HG03097 (cell line): ENCODE results near the gene STYXL1.
"Not testable (repeated sequence)": the region's sequence is repeated elsewhere in the genome, so short reads cannot be mapped to it uniquely, and the experiment has no call there.

Experiments
- ATAC-seq: cut with Tn5 transposase; IDR thresholded peaks from one replicate; pipeline ENCODE4 v1.9.1; 2021; ENCODE audit not compliant: unreplicated experiment, low FRiP score

STYXL1 gene

DNA sequence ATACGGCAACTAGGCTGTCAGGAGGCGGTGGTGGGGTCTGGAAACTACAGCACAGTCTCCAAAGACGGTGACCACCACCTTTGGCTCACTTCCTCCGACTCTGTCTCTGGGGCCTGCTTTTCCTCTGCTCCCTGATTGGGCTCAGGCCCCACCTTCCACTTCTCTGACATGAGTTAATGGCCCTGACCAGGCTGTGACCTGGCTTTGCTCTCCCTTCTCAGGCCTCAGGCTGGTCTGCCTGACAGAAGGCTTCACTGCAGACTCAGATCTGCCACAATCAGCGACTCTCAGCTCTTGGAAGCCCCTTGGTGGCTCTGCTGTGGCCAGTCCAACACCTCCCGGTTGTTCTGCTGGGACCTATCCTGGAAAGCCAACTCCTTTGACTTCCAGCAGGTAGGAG is 7.7 kb downstream of the STYXL1 start:
- no peak for ATAC-seq

DNA sequence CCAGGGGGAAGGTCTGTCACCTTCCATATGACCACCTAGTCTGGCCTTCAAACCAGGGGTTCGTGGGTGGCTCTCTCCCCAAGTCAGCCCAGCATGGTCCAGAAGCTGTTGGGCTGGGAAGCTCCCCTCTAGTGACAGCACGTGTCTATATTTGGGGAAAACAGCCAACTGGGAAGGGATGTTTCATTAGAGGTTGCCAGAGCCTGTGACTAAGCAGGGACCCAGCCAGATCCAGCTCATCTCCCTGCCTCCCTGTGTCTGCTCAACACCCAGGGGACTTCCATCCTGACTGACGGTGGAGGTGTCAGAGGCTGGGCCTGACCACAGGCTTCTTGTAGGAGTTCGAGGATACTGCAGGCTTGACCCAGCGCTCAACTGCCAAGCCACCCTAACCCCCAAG is 10.5 kb downstream of the STYXL1 start:
- no peak for ATAC-seq

DNA sequence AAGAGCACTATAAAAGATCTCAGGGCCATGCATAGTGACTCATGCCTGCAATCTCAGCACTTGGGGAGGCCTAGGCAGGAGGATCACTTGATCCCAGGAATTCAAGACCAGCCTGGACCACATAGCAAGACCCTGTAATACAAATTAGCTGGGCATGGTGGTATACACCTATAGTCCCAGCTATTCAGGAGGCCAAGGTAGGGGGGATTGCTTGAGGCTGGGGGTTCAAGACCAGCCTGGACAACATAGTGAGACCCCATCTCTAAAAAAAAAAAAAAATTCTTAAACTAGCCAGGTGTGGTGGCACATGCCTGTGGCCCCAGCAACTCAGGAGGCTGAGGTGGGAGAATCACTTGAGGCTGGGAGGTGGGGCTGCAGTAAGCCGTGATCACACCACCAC is 15.8 kb downstream of the STYXL1 start:
- no peak for ATAC-seq

DNA sequence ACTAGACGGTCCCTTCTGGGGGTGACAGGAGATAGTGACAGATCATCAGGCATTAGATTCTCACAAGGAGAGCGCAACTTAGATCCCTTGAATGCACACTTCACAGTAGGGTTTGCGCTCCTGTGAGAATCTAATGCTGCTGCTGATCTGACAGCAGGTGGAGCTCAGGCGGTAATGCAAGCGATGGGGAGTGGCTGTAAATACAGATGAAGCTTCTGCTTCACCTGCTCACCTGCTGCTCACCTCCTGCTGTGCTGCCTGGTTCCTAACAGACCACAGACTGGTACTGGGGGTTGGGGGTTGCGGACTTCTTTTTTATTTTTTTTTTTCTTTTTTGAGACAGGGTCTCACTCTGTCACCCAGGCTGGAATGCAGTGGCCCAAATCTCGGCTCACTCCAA is 18.1 kb downstream of the STYXL1 start:
- ATAC-seq: not testable (repeated sequence)

DNA sequence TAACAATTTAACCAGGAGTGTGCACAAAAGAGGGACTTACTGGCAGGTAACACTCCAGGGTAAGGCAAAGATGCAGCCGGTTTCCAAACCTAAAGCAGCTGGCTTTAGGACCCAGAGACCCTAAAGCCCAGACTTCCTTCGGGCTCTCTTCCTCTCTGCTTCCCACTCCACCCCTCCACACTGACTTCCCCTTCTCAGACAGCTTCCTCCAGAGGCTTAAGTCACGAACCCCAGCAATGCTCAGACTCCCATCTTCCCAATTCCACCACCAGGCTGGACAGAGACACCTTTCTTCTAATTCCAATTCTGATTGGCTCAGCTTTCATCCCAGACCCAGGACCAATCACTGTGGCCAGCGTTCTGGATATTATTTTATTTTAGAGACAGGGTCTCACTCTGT is 24.8 kb downstream of the STYXL1 start:
- ATAC-seq: no peak

DNA sequence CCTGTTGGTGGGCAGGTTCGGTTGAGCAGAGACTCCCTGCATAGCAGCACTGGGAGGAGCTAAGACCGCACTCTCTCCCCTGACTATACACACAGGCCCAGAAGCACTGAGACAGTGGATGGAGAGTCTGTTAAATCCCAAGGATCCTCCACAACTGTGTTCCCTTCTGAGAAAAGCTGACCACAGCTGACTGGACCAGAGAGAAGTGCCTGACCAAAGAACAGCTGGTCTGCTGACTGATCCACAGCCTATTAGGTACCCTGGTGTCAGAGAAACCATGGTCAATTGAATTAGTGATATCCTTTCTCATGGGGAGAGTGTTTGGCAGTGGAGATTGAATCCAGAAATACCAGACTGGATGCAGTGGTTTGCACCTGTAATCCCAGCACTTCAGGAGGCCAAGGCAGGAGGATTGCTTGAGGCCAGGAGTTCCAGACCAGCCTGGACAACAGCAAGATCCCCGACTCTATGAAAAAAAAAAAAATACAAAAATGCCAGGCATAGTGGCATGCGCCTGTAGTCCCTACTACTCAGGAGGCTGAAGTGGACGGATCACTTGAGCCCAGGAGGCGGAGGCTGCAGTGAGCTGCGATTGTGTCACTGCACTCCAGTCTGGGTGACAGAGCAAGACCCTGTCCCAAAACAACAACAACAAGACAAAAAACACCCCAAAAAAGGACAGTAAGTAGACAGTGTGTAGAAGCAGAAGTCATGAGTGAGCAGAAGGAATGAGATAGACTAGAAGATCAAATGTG is 25.6 kb downstream of the STYXL1 start:
- no peak for ATAC-seq

DNA sequence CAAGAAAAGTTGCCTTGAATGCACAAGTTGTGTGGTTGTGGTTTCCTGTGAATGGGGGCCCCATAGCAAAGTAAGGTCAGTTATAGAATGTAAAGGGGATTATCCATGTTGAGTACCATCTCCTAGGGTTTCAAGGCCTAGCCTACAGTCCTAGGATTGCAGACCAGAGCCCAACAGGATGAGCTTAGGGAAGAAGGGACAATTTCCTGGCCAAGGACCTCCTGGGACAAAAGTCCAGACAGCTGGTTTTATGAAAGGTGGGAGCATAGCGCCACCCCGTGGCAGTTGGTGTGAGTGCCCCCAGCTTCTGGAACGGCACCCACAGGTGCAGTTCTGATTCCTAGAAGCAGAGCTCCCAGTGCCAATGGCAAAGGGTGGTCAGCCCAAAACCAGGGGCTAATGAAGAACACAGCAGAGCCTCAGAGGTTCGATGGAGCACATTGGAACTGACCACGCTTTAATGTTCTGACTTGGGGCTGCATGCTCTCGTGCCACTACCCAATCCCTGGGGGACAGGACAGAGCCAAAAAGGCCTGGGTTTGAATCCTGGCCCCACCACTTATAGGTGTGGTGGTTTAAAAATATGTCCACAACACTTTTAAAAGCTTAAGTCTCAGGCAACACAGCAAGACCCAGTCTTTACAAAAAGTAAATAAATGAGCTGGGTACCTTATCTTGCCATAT is 27.6 kb downstream of the STYXL1 start:
- no peak for ATAC-seq

DNA sequence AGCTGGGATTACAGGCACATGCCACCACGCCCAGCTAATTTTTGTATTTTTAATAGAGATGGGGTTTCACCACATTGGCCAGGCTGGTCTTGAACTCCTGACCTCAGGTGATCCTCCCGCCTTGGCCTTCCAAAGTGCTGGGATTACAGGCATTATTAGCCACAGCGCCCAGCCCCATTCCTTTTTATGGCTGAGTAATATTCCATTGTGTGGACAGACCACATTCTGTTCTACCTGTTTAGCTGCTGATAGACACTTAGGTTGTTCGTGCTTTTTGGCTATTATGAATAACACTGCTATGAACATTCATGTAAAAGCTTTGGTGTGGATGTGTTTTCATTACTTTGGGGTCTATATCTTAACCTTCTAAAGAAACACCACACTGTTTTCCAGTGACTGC is 29.3 kb downstream of the STYXL1 start:
- ATAC-seq: not testable (repeated sequence)

DNA sequence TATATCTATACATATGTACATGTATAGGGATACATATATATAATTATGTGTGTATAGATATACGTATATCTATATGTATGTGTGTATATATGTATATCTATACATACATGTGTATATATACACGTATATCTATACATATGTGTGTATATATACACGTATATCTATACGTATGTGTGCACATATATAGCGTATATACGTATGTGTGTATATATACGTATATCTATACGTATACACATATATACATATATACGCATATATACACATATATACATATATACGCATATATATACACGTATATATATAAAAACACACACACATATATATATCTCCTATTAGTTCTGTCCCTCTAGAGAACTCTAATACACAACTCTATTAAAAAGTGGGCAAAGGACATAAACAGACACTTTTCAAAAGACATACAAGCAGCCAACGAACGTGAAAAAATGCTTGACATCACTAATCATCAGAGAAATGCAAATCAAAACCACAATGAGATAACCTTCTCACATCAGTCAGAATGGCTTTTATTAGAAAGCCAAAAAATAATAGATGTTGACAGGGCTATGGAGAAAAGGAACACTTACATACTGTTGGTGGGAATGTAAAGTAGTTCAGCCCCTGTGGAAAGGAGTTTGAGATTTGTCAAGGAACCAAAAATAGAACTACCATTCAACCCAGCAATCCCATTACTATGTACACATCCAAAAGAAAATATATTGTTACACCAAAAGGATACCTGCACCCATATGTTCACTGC is 31.4 kb downstream of the STYXL1 start:
- no peak for ATAC-seq

DNA sequence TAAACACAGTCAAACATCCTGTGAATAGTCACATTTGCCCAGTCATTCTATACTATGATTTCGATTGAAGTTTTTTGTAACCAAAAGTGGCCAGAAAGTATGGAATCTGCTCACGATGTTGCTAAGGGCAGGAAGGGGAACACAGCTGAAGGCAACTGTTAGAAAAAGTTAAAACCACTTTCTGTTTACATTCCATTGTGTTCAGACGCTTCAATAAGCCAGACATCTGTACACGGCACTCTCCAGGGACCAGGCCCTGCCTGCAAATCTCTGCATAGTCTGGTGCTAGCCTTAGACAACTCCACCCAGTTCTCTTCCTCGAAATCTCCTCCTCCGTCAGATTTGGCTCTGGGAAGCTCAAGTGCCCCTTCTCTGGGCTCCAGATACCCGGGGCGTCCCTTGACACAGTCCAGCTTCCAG is 36.3 kb downstream of the STYXL1 start:
- ATAC-seq: no peak

DNA sequence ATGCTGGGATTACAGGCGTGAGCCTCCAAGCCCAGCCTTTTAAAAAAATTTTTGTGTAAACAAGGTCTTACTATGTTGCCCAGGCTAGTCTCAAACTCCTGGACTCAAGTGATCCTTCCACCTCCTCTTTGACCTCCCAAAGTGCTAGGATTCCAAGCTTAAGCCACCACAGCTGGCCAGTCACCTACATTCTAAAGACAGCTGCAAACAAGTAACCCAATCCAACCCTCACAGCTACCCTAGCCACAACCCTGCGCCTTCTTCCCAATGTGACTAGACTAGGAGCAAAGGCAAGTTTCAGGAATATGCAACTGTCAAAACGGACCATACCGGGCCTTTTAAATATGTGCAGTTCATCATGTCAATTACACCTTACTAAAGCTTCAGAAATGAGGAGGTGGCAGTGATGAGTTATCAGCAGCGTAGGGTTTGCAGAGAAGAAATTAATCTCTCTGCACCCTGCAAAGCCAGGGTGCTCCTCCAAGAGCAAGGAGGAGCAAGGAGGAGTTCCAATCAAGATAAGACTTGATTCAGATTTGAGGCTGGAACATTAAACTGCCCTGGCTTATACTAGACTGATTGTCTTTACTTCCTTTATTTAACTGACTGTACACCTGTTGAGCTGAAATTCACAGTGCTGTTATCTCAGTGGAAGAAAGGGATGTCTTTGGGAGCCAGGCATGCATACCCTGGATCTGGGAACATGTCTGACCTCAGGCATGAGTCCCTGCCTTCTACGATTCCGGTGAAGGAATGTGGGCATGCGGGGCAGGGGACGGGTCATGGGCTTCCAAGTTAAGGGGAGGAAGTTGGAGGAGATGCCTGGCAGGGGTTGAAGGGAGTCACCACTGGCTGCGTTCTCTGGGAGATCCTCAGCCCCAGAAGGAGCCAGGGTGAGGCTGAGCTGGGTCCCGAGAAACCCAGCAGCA is 37.9 kb downstream of the STYXL1 start:
- no peak for ATAC-seq

DNA sequence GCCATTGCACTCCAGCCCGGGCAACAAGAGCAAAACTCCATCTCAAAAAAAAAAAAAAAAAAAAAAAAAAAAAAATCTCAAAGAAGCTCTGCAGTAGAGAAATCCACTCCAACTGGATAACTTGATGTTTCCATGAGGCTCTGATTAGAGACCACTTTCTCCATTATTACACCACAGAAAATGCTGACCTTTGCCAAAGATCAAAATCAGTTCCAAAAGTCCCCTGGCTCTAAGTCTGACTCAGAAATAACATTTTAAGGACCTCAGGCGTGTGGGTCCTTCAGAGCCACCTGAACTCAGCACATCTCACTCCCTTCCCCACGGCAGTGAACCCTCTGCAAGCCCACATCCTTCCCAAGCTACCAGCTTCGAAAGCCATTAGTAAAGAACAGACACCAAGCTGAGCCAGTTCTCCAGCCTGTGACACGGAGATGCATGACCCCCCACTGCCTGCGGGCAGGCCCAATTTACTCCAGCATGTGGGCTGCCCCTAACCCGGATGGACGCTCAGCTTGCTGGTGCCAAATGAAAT is 39.6 kb downstream of the STYXL1 start:
- no peak for ATAC-seq

DNA sequence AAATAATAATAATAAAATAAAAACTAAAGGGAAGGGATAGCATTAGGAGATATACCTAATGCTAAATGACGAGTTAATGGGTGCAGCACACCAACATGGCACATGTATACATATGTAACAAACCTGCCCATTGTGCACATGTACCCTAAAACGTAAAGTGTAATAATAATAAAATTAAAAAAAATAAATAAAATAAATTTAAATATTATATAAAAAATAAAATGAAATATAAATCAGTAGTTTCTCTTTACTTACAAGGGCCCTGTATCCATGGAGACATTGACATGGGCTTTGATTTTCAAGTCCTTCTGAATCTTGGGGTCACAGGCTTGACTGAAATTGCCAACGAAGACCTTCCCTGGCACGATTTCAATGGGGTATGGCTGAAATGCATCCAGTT is 42.8 kb downstream of the STYXL1 start:
- not testable (repeated sequence) for ATAC-seq

DNA sequence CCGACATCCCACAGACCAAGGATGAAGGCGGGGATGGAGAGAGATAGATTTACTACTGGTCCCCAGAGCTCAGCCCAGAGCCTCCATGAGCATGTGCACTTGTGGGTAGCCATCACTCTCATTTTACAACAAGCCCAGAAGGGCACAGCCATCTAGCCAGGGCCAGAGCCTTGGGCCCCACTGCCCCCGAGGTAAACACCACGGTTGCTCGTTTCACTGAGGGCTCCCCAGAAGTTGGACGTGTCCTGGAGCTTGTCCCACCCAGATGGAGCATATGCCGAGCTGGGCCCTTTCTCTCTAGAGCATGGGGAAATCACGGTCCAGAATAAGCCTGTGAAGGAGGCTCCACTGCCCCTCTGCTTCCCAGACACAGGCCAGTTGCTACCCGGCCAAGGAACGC is 44.4 kb downstream of the STYXL1 start:
- ATAC-seq: no peak

DNA sequence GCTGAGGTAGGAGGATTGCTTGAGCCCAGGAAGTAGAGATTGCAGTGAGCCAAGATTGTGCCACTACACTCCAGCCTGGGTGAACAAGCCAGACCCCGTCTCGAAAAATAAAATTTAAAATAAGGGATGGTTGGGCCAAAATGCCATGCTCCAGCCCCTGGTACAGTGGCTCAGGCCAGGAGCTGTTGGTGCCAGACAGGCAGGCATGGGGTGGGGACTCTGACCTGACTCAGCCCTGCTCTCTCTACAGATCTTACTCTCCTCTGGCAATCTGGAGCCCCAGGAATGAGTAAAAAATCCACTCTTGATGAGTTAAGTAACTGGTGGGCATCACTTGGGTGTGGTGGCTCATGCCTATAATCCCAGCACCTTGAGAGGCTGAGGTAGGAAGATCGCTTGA is 45.0 kb downstream of the STYXL1 start:
- no peak for ATAC-seq

DNA sequence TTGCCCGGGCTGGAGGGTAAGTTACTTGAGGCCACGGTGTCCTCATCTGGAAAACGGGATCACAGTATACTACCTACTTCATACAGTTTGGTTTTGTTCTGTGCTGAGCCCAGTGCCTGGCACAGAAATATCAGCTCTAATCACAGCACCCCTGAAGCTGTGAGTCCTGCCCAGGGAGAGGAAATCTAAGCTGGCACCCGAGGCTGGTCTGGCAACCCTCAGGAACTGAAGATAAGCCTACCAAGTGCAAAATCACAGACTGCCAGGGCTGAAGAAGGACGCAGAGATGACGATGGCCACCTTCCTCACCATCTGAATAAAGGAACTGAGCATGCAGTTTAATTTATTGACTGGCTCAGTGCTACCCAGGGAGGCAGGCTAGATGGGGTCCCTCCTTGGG is 45.7 kb downstream of the STYXL1 start:
- no peak for ATAC-seq

DNA sequence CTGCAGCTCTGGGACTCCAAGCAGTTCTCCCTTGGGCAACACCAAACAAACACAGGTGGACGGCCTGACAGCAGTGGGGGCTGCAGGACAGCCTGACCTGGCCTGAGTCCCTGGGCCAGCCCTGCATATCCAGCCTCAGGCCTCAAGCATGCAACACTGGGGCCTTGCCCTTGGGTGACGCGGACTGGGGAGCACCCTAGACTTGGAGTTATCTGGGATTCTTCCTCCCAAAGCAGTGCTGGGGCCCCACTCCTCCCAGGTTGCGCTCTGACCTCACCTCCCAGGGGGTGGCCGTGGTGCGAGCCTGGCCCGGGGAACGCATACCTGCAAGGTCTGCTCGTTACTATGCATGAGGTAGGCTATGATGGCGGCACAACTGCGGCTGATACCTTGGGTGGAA is 47.2 kb downstream of the STYXL1 start:
- no peak for ATAC-seq

DNA sequence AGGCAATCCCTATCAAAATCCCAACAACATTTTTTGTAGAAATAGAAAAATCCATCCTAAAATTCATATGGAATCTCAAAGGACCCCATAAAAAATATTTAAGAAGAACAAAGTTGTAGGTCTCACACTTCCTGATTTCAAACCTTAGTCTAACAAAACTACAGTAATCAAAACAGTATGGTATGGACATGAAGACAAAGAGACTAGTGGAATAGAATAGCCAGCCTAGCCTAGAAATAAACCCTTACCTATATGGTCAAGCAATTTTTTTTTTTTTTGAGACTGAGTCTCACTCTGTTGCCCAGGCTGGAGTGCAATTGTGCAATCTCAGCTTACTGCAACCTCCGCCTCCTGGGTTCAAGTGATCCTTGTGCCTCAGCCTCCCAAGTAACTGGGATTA is 49.8 kb downstream of the STYXL1 start:
- ATAC-seq: no peak

DNA sequence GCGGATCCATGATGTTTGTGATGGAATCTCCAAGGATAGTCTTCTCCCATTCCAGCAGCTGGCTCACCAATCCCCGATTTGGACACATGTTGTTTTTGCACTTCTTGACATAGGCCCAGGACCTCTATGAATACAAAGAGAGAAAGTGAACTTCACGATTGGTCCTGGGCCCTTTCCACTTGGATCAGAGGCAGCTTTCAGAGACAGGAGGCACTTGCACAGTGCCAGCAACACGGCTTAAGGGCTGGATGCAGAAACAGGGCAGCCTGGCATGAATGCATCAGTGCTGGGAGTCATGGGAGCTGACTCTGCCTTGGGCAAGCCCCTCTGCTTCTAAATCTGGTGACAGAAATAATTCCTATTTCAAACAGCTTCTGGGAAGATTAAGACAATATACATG is 51.3 kb downstream of the STYXL1 start:
- ATAC-seq: no peak

DNA sequence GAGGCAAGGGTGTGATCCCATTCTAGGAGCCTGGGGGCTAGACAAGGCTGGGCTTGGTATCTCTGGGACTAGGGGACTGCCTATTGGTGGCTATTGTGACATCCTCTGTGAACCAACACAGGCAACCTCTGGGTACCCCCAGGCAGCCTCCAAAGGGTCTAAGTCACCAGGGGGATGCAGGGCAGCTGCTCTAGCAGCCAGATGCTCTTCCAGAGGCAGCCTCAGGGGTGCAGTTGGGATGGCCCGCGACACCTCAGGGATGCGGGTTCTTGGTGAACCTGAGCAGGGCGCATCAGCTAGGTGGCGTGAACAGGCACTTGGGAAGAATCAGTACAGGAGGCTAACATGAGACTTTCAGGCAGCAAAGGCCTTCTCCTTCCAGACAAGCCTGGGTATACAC is 51.8 kb downstream of the STYXL1 start:
- ATAC-seq: no peak
